Astrocyte (in vitro differentiated cells and primary cell): ENCODE results near the gene POU2F1.

ENCODE experiments used
- CTCF ChIP-seq: IDR thresholded peaks from 2 replicates; pipeline ENCODE4 v1.5.1; 2011; ENCODE audit warnings: low read depth, mild to moderate bottlenecking, inconsistent platforms, low read length, moderate library complexity; ENCODE audit not compliant: insufficient read depth
- EZH2 ChIP-seq: IDR thresholded peaks from 2 replicates; pipeline ENCODE4 v1.6.1; 2012; ENCODE audit warnings: mild to moderate bottlenecking, low read length, inconsistent platforms; ENCODE audit not compliant: insufficient read depth

GRCh38 chr1:167317463-167317862 lies 96.8 kb downstream of the POU2F1 start:
- TF ChIP-seq EZH2 (no peak), CTCF (no peak)
